ENCODE measurements around the gene ACKR2.

GRCh38 chr3:42841332-42841731, 32.1 kb downstream of the ACKR2 start:
- no peak for TF ChIP-seq POLR2AphosphoS5 (IDR thresholded peaks at IDR 0.05; ENCODE audit: low read depth)
- no peak for TF ChIP-seq CREB1 (CRISPR knock-in tag; IDR thresholded peaks at IDR 0.05; ENCODE audit: low read depth)
- no peak for TF ChIP-seq CTCF (conservative IDR thresholded peaks at IDR 0.05; ENCODE audit: low read depth in 2 of 2)
- TF ChIP-seq REST (IDR thresholded peaks at IDR 0.05; ENCODE audit: unreplicated experiment): no peak
- TF ChIP-seq EZH2phosphoT487 (IDR thresholded peaks at IDR 0.05; ENCODE audit: unreplicated experiment): no peak
- TF ChIP-seq EZH2 (IDR thresholded peaks at IDR 0.05; ENCODE audit: low read depth, unreplicated experiment): no peak
- no peak for TF ChIP-seq JUNB (IDR thresholded peaks at IDR 0.05; ENCODE audit: unreplicated experiment)
- TF ChIP-seq ETS1 (IDR thresholded peaks at IDR 0.05): no peak
- TF ChIP-seq STAT1 (IDR thresholded peaks at IDR 0.05; ENCODE audit: unreplicated experiment): no peak
- TF ChIP-seq NANOG (IDR thresholded peaks at IDR 0.05; ENCODE audit: borderline replicate concordance): no peak
- TF ChIP-seq ZNF462 (CRISPR knock-in tag; IDR thresholded peaks at IDR 0.05): no peak
- TF ChIP-seq ZNF331 (CRISPR knock-in tag; IDR thresholded peaks at IDR 0.05; ENCODE audit: low read depth): no peak
- no peak for TF ChIP-seq ZNF114 (CRISPR knock-in tag; IDR thresholded peaks at IDR 0.05)

All from GM23338 (cell line).